Keratinocyte (primary cell): ENCODE results near the gene OPN4.

Source experiments
- CTCF ChIP-seq, 3 experiments: IDR thresholded peaks in 1 of 3; conservative IDR thresholded peaks in 1 of 3; optimal IDR thresholded peaks in 1 of 3; 2 replicates in 2 of 3; 3 replicates in 1 of 3; pipeline versions ENCODE3 to v1.5.1; 2011; ENCODE audit warnings: low read length in 3 of 3, mild to moderate bottlenecking in 3 of 3, moderate library complexity in 2 of 3, control low read depth in 1 of 3, inconsistent platforms in 1 of 3; ENCODE audit not compliant: insufficient read depth in 2 of 3; ENCODE audit errors: extremely low read depth in 1 of 3
- EZH2 ChIP-seq: IDR thresholded peaks from one replicate; pipeline ENCODE4 v1.6.1; 2012; ENCODE audit warnings: inconsistent platforms, mild to moderate bottlenecking, low read length, moderate library complexity

DNA sequence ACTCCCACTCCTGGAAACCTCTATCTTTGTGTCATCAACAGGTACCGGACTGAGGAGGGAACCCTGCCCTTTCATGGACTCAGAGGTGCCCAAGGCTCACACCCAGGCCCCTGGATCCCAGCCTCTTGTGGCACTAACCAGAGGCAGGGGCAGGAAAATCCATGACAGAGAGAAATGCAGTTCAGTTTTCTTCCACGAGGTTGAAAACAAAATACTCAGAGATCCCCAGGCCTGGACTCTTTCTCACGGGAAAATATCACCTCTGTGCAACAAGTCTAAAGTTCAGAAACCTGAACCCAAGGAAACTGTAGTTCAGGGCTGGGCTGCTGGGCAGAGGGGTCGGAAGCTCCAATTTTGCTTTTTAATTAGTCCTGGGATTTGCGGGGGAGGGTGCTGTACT, 21.4 kb upstream of the OPN4 start:
- no peak for TF ChIP-seq EZH2
- TF ChIP-seq CTCF (optimal IDR thresholded peaks at IDR 0.05 in 1 of 3, IDR thresholded peaks at IDR 0.05 in 1 of 3, conservative IDR thresholded peaks at IDR 0.05 in 1 of 3; ENCODE audit: extremely low read depth in 1 of 3, insufficient read depth in 2 of 3, low read length in 3 of 3), result no peak
